Gastroesophageal sphincter (tissue), 3 donors: ENCODE results near the gene UCHL3.

Experiments used
- EP300 ChIP-seq: sonication (generic); formaldehyde crosslinking; IDR thresholded peaks from one replicate; pipeline ENCODE4 v1.6.1; 2017; ENCODE audit warnings: antibody characterized with exemption, mild to moderate bottlenecking
- POLR2AphosphoS5 ChIP-seq: sonication (generic); formaldehyde crosslinking; IDR thresholded peaks from one replicate; pipeline ENCODE4 v1.6.1; 2017; ENCODE audit warnings: antibody characterized with exemption
- TF ChIP-seq, protein P1 (sequence below), 4 experiments: fragments of 200-600 bp in 2 of 4; fragments of 450-650 bp in 2 of 4; sonication (generic) in 1 of 4; IDR thresholded peaks; one replicate each; pipeline ENCODE4 v1.5.1; 2017 to 2019; ENCODE audit warnings: antibody characterized with exemption in 4 of 4, mild to moderate bottlenecking in 2 of 4, moderate library complexity in 2 of 4

DNA sequence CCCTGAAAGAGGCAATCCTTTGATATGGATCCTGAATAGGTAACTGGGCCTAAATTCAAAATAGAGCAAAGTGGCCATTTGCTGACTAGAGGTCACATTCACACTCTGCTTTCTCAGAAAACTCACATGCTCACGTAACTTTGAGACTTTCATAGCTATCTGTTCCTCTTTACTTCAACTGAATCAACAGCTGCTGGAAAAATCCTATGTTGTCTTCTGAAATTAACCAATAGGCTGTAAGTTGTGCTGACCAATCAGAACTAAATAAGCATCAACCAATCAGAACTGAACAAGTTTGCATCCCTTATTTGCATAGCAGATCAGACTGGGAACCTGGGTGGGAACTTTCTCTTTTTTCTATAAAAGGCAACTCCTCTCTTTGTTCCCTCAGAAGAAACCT is 43.6 kb upstream of the UCHL3 start:
- TF ChIP-seq, protein P1, sequence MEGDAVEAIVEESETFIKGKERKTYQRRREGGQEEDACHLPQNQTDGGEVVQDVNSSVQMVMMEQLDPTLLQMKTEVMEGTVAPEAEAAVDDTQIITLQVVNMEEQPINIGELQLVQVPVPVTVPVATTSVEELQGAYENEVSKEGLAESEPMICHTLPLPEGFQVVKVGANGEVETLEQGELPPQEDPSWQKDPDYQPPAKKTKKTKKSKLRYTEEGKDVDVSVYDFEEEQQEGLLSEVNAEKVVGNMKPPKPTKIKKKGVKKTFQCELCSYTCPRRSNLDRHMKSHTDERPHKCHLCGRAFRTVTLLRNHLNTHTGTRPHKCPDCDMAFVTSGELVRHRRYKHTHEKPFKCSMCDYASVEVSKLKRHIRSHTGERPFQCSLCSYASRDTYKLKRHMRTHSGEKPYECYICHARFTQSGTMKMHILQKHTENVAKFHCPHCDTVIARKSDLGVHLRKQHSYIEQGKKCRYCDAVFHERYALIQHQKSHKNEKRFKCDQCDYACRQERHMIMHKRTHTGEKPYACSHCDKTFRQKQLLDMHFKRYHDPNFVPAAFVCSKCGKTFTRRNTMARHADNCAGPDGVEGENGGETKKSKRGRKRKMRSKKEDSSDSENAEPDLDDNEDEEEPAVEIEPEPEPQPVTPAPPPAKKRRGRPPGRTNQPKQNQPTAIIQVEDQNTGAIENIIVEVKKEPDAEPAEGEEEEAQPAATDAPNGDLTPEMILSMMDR (IDR thresholded peaks at IDR 0.05), result no peak
- TF ChIP-seq POLR2AphosphoS5, result no peak
- no peak for TF ChIP-seq EP300
